Skeletal muscle tissue (tissue), 4 donors: ENCODE measurements around the gene SELENOS. TPM values are rescaled to one million over a fixed set of nuclear protein-coding genes. Genes with fewer than 3 reads are reported as not detected.

Source experiments
- H3K27ac ChIP-seq: one replicate; pipeline ENCODE4 v1.7.0; 2013; ENCODE audit warnings: mild to moderate bottlenecking, low read depth, low read length, inconsistent platforms
- H3K27me3 ChIP-seq, 3 donors: one replicate each; pipeline ENCODE4 v1.7.0; 2013; ENCODE audit warnings: low read length in 3 of 3; ENCODE audit not compliant: control insufficient read depth in 3 of 3, insufficient read depth in 3 of 3
- H3K36me3 ChIP-seq, 3 donors: one replicate each; pipeline ENCODE4 v1.7.0; 2013; ENCODE audit warnings: low read length in 3 of 3; ENCODE audit not compliant: control insufficient read depth in 3 of 3, insufficient read depth in 3 of 3
- H3K4me1 ChIP-seq, 3 donors: one replicate each; pipeline ENCODE4 v1.7.0; 2013; ENCODE audit warnings: low read length in 3 of 3, mild to moderate bottlenecking in 3 of 3; ENCODE audit not compliant: control insufficient read depth in 3 of 3, insufficient read depth in 3 of 3
- H3K4me3 ChIP-seq, 3 donors: one replicate each; pipeline ENCODE4 v1.7.0; 2013; ENCODE audit warnings: low read length in 3 of 3
- H3K9ac ChIP-seq, 3 donors: one replicate each; pipeline ENCODE4 v1.7.0; 2013; ENCODE audit warnings: low read length in 3 of 3, mild to moderate bottlenecking in 3 of 3, moderate library complexity in 2 of 3, low read depth in 1 of 3
- H3K9me3 ChIP-seq, 3 donors: one replicate each; pipeline ENCODE4 v1.7.0; 2013; ENCODE audit warnings: low read length in 3 of 3; ENCODE audit not compliant: control insufficient read depth in 3 of 3
- total RNA-seq: library from RNA; depleted of rRNA; stranded (reverse); fragments of >200 nt; gene quantifications from one replicate; pipeline ENCODE4 v1.2.3, GENCODE V29; 2014
- donor health status: Osteomylitis.

The SELENOS gene
- total RNA-seq, 1 donor from 2014 or later: 25.6 TPM

- Histone ChIP-seq H3K36me3 (no peaks in the 10 kb centered on the region), H3K4me3 (no peak overlapping the region), H3K4me1 (no peaks in the 10 kb centered on the region), H3K9ac (no peak overlapping the region), H3K27ac (no peak overlapping the region), H3K27me3 (peaks cover 0 to 2% (median 2%) of the 10 kb centered on the region in 3 donors), H3K9me3 (no peaks in the 10 kb centered on the region)
These were observed 32.8 kb upstream of the SELENOS start for GRCh38 chr15:101310161-101310480.

- Histone ChIP-seq H3K9me3 (no peaks in the 10 kb centered on the region), H3K4me3 (no peak overlapping the region), H3K27me3 (peaks cover 0 to 2% (median 2%) of the 10 kb centered on the region in 3 donors), H3K9ac (no peak overlapping the region), H3K4me1 (no peaks in the 10 kb centered on the region), H3K27ac (no peak overlapping the region), H3K36me3 (no peaks in the 10 kb centered on the region)
These were observed 32.3 kb upstream of the SELENOS start for GRCh38 chr15:101309436-101310160.

DNA sequence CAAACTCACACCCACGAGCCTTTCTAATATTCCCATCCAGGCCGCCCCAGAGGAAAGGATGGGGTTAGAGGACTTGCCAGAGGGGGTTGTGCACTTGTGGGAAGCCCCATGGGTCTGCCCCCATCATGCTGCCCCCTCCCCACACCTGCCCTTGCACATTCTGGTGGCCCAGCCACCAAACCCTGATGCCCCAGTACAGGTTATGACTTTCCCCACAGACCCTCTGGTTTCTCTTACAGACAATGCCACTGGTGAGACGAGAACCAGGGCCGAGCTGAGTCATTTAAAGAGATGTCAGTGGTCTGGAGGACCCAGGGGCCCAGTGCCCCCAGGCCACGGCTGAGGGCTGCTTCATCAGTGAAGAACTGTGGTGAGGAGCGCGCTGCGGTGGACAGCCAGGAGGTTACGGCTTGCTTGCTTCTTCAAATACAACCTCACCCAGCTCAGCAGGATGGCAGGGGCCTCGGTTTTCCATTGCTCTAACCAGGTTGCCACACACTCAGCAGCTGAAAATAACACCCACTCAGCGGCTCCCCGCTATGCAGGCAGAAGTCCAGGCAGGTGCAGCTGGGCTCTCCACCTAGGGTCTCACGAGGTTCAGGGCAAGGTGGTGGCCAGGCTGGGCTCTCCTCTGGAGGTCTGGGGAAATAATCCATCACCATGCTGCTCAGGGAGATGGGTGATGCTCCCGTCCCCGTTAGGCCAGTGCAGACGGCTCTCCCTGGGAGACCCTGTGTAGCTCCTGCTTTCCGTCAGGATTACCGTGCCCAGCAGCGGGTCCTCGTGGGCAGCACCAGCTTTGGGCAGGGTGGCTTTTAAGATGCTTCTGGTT lies 31.5 kb upstream of the SELENOS start:
- Histone ChIP-seq H3K27me3 (peaks cover 0 to 2% (median 2%) of the 10 kb centered on the region in 3 donors), H3K27ac (no peak overlapping the region), H3K4me1 (no peaks in the 10 kb centered on the region), H3K9ac (no peak overlapping the region), H3K4me3 (no peak overlapping the region), H3K9me3 (no peaks in the 10 kb centered on the region), H3K36me3 (no peaks in the 10 kb centered on the region)

DNA sequence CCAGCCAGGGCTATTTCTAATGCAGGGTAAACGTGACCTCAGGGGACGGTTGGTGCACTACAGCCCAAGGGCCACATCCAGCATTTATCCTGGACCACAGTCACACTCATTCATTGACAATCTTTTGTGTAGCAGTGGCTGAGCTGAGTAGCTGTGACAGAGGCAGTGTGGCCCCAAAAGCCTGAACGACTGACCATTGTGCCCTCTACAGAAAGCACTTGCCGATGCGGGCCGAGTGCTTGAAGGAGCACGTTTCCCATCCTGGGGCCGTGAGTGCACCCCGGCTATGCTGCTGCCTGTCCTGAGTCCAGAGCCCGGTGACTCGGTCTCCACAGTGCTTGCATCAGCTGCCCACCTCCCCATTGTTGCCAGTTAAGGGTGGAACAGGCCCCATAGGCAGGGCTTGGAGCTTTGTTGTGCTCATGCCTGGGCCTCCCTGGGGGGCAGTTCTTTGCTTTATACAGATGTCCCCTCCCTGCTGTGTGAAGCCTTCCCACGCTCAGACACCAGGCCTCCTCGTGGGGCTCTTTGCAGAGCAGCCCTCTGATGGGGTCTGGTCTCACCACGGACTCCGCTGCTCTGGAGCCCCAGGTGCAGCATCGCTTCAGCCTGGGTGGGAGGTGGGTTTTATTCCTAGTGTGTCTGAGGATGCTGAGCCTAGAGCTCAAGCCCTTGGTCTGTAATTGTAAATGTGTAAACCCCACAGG lies 30.8 kb upstream of the SELENOS start:
- H3K9ac ChIP-seq: no peak overlapping the region
- peaks cover 0 to 2% (median 2%) of the 10 kb centered on the region in 3 donors for H3K27me3 ChIP-seq
- no peaks in the 10 kb centered on the region for H3K36me3 ChIP-seq
- no peak overlapping the region for H3K27ac ChIP-seq
- H3K4me1 ChIP-seq: no peaks in the 10 kb centered on the region
- no peak overlapping the region for H3K4me3 ChIP-seq
- no peaks in the 10 kb centered on the region for H3K9me3 ChIP-seq

DNA sequence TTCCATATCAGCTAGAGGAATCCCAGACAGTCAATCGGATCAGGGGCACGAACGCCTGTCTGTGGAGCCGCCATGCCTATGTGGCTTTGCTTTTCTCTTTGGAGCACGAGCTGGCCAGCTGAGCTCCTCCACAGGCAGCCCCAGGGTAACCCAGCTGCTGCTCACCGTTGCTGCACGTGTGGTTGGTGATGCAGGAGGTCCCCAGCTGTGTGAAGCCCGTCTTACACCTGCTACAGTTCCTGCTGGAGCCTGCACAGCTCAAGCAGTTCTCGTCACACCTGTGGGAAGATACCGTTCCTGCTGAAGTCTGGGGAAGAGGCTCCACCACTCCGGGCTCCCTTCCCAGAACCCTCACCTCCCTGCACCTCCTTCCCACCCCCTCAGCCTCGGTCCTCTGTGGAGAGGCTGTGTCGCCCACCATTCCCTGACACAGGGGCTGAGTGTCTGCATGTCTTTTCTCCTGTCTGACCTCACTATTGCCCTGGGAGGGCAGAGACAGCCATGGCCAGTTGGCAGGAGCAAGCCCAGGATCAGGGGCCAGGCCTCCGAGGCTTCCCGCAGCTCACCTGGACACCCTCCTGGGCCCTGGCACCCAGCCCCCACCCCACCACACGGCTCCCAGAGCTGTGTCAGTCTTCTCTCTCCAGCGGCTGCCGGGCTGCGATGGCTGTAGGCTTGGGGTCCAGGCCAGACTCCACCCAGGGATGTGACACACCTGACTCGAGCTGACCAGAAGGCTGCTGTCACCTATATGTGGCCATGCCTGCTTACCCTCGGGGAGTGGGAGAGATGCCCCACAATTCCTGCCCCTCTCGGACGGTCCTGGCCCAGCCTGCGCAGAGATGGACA lies 30.0 kb upstream of the SELENOS start:
- Histone ChIP-seq H3K27ac (no peak overlapping the region), H3K4me1 (no peaks in the 10 kb centered on the region), H3K9me3 (no peaks in the 10 kb centered on the region), H3K9ac (no peak overlapping the region), H3K4me3 (no peak overlapping the region), H3K27me3 (peaks cover 0 to 2% (median 2%) of the 10 kb centered on the region in 3 donors), H3K36me3 (no peaks in the 10 kb centered on the region)

DNA sequence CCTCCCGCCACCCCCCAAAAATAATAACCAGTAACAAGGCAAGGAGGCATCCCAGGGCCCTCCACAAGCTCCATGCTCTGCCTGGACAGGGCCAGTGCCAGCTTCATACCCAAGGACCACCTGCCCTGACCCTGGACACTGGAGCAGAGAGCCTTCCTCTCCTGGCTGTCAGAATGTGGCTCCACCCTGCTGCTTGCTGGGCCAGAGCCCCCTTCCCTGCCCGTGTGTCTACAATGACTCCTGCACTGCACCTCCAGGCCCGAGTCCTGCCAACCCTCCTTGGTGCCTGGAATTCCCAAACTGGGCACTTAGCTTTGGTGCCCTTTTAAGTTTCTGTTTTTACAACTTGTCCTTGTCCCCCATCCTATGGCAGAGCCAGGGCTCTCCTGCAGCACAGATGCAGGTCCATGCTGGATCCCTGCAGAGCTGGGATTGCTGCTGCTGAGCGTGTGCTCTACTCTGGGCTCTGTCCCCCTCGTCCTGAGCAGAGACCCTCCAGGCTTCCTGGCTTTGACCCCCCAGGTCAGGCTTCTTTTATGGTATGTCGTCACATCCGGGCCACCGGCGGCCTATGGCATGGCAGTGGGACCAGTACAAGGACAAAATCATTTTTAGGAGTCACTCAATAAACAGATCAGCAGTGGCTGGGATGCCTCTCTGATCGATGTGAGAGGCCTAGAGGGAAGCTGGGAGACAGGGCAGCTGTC lies 29.2 kb upstream of the SELENOS start:
- H3K36me3 ChIP-seq: no peaks in the 10 kb centered on the region

GRCh38 chr15:101305820-101306255 lies 28.6 kb upstream of the SELENOS start:
- peaks cover 0 to 2% (median 2%) of the 10 kb centered on the region in 3 donors for H3K27me3 ChIP-seq
- H3K9ac ChIP-seq: no peak overlapping the region
- no peak overlapping the region for H3K27ac ChIP-seq
- no peaks in the 10 kb centered on the region for H3K9me3 ChIP-seq
- H3K36me3 ChIP-seq: no peaks in the 10 kb centered on the region
- H3K4me3 ChIP-seq: no peak overlapping the region
- H3K4me1 ChIP-seq: no peaks in the 10 kb centered on the region

More for the DNA sequence above, 29.2 kb upstream of the SELENOS start:
- Histone ChIP-seq H3K27ac (no peak overlapping the region), H3K4me3 (no peak overlapping the region), H3K27me3 (peaks cover 0 to 2% (median 2%) of the 10 kb centered on the region in 3 donors), H3K9ac (no peak overlapping the region), H3K9me3 (no peaks in the 10 kb centered on the region), H3K4me1 (no peaks in the 10 kb centered on the region)

DNA sequence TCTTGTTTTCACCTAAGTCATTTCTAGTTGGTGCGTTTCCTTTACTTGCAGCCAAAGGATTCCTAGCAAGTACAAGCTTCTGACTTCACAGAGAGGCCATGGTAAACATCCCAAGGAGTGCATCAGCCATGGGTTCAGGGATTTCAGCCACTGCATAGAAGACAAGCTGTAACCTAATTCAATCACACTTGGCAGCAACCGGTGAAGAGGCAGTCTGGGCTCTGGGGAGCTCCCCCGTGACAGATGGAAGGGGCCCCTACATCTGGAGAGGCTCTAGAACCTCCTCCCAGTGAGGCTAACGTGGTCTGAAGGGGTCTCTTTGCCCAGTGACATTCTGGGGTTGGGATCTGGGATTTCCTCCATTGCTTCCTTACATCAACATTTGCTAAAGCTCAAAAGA lies 26.1 kb upstream of the SELENOS start:
- Histone ChIP-seq H3K27ac (no peak overlapping the region), H3K4me3 (no peak overlapping the region), H3K4me1 (peaks cover 0 to 3% (median 3%) of the 10 kb centered on the region in 3 donors), H3K9me3 (no peaks in the 10 kb centered on the region), H3K27me3 (peaks cover 0 to 2% (median 2%) of the 10 kb centered on the region in 3 donors), H3K36me3 (no peaks in the 10 kb centered on the region), H3K9ac (no peak overlapping the region)
